GM10266 (cell line): ENCODE results near the gene SPOUT1.

Experiments used
- DNase-seq: peaks from one replicate; pipeline ENCODE4 v3.0.0; 2012; ENCODE audit errors: extremely low spot score
- TF ChIP-seq, protein P1 (sequence below): IDR thresholded peaks from 2 replicates; pipeline ENCODE4 v1.5.1; 2012; ENCODE audit warnings: mild to moderate bottlenecking, low read depth; ENCODE audit not compliant: control insufficient read depth, insufficient read depth; ENCODE audit errors: missing control alignments

The SPOUT1 gene

DNA sequence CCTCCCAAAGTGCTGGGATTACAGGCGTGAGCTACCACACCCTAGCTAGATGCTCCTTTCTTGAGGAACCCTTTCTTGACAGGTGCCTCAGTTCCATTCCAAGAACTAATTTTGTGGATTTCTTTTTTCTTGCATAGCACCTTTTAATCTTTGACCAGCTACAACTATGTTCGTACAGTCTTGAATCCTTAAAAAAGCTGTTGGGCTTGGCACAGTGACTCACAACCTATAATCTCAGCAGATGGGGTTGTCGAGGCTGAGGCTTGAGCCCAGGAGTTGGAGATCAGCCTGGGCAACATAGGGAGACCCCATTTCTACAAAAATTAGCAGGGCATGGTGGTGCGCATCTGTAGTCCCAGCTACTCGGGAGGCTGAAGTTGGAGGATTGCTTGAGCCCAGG lies 56.5 kb downstream of the SPOUT1 start:
- TF ChIP-seq, protein P1, sequence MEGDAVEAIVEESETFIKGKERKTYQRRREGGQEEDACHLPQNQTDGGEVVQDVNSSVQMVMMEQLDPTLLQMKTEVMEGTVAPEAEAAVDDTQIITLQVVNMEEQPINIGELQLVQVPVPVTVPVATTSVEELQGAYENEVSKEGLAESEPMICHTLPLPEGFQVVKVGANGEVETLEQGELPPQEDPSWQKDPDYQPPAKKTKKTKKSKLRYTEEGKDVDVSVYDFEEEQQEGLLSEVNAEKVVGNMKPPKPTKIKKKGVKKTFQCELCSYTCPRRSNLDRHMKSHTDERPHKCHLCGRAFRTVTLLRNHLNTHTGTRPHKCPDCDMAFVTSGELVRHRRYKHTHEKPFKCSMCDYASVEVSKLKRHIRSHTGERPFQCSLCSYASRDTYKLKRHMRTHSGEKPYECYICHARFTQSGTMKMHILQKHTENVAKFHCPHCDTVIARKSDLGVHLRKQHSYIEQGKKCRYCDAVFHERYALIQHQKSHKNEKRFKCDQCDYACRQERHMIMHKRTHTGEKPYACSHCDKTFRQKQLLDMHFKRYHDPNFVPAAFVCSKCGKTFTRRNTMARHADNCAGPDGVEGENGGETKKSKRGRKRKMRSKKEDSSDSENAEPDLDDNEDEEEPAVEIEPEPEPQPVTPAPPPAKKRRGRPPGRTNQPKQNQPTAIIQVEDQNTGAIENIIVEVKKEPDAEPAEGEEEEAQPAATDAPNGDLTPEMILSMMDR = no peak
- DNase-seq = no peak

GRCh38 chr9:128771745-128772519 lies 57.7 kb downstream of the SPOUT1 start, which contains the start of gene ZER1:
ZER1 (minus strand) TSS chr9:128771927; CDS start chr9:128755565, 16,362 bp downstream.
- DNase-seq = peak; percentile 98
- TF ChIP-seq, protein P1 = no peak

DNA sequence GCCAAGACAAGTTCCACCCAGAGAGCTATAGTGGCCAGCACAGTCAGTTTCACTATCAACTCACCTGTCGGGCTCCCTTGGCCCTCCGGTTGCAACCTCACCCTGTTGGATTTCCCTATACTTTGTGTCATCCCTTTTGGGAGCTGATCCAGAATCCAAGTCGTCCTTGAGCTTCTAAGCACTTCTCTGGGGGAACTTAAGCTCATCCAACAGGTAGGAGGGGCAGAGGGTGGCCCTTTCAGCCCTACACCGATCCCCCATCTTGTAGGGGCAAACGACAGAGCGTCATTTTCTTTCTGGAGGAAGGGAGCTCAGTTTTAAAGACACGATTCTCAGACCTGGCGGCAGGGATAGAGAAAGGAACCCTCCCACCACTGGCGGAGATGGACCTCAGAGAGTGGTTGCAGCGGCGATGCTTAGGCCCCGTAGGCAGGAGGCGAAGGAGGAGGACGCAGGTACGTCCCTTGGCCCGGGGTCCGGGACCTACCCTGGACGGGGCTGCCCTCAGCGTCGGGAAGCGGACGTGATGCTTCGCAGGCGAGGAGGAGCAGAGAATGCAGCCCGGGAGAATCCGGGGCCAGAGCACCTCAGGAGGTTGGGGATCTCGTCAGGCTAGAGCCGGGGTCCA lies 58.4 kb downstream of the SPOUT1 start:
- TF ChIP-seq, protein P1 = no peak
- DNase-seq = peak; percentile 54

DNA sequence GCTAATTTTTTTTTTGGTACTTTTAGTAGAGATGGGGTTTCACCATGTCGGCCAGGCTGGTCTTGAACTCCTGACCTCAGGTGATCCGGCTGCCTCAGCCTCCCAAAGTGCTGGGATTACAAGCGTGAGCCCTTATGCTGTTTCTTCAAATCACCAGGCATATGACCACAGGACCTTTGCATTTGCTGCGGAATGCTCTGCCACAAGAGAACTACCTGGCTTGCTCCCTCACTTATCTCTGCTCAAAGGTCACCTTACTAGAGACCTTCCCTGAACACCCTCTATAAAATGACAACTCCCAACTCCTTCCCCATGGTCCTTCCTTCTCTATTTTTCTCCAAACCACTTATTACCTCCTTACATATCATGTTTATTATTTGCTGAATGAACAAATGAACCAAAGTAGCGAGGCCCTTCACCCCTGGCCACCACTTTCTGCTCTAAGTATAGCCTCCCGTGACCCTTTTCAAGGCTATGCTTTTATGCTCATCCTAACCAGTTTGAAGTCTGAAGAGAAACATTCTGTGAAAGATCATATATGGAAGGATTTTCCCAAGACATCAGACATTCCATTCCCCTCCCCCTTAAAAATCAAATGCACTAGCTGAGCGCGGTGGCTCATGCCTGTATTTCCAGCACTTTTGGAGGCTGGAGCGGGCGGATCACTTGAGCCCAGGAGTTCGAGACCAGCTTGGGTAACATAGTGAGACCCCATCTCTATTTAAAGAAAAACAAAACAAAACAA lies 59.1 kb downstream of the SPOUT1 start:
- TF ChIP-seq, protein P1 = no peak
- DNase-seq = no peak
